Adrenal gland (tissue), 5 donors: ENCODE data around the gene KDM6A.

Experiments
- POLR2A ChIP-seq, 2 donors: fragments of 450-650 bp; IDR thresholded peaks; one replicate each; pipeline ENCODE4 v1.6.1; 2017; ENCODE audit warnings: antibody characterized with exemption in 2 of 2, mild to moderate bottlenecking in 2 of 2, moderate library complexity in 1 of 2
- TF ChIP-seq, protein P1 (sequence below), 6 experiments: fragments of 450-650 bp in 4 of 6; fragments of 200-600 bp in 2 of 6; sonication (generic) in 1 of 6; IDR thresholded peaks; 1 replicate in 5 of 6; 2 replicates in 1 of 6; pipeline versions ENCODE4 v1.5.1 to v1.8.0; 2016 to 2021; ENCODE audit warnings: antibody characterized with exemption in 6 of 6, mild to moderate bottlenecking in 2 of 6, moderate library complexity in 1 of 6
- donor health status: DM: no; HTN: no; CAD: no.

DNA sequence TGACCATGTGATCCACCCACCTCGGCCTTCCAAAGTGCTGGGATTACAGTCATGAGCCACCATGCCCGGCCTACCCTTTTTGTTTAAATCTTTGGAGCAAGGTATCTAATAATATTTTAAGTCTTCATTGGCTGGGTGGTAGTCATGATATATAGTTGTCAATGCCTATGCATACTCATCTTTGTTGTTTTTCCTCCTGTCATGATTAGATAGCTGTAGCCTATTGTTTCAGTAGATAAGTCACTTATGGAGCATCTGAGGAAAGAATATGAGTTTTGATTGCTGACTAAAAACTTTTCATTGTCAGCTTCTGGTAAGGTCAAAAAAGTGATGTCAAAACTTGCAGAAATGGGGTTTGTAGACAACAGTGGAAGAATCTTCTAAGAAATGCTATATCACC, 119.8 kb downstream of the KDM6A start:
- TF ChIP-seq, protein P1, sequence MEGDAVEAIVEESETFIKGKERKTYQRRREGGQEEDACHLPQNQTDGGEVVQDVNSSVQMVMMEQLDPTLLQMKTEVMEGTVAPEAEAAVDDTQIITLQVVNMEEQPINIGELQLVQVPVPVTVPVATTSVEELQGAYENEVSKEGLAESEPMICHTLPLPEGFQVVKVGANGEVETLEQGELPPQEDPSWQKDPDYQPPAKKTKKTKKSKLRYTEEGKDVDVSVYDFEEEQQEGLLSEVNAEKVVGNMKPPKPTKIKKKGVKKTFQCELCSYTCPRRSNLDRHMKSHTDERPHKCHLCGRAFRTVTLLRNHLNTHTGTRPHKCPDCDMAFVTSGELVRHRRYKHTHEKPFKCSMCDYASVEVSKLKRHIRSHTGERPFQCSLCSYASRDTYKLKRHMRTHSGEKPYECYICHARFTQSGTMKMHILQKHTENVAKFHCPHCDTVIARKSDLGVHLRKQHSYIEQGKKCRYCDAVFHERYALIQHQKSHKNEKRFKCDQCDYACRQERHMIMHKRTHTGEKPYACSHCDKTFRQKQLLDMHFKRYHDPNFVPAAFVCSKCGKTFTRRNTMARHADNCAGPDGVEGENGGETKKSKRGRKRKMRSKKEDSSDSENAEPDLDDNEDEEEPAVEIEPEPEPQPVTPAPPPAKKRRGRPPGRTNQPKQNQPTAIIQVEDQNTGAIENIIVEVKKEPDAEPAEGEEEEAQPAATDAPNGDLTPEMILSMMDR (IDR thresholded peaks at IDR 0.05) = no peak
- no peak for TF ChIP-seq POLR2A (IDR thresholded peaks at IDR 0.05)
